ENCODE data around the gene LRRC36.

- no peak for TF ChIP-seq POLR2AphosphoS5 (IDR thresholded peaks at IDR 0.05)
- TF ChIP-seq CTCF (IDR thresholded peaks at IDR 0.05 in 8 of 11, conservative IDR thresholded peaks at IDR 0.05 in 3 of 11), result no peak
- no peak for TF ChIP-seq POLR2A (IDR thresholded peaks at IDR 0.05)
These were observed 80.7 kb downstream of the LRRC36 start for GRCh38 chr16:67407176-67407787.
